OCI-LY3 (cell line): ENCODE data around the gene SRXN1.

ENCODE experiments used
- H2AFZ ChIP-seq: fragments of 200-600, 300-600 bp; shearing (Covaris generic); 2 replicates; pipeline ENCODE4 v1.6.0; 2014; ENCODE audit warnings: antibody characterized with exemption, low read depth, low read length
- H3K27ac ChIP-seq: fragments of 200-600, 300-600 bp; sonication (generic); 2 replicates; pipeline ENCODE4 v1.5.1; 2014; ENCODE audit warnings: mild to moderate bottlenecking, low read length, moderate library complexity, mixed read lengths
- H3K27me3 ChIP-seq: fragments of 200-600, 300-600 bp; sonication (generic); 2 replicates; pipeline ENCODE4 v1.6.1; 2014; ENCODE audit warnings: low read depth, low read length, mixed read lengths
- H3K36me3 ChIP-seq: fragments of 200-600, 300-600 bp; sonication (generic); replicated peaks from 2 replicates; pipeline ENCODE3; 2014; ENCODE audit warnings: low read depth, low read length, mixed read lengths
- H3K4me1 ChIP-seq: fragments of 300-600, 200-600 bp; sonication (generic); 2 replicates; pipeline ENCODE4 v1.6.1; 2014; ENCODE audit warnings: low read length, mixed read lengths
- H3K4me2 ChIP-seq: fragments of 200-600, 300-600 bp; sonication (generic); 2 replicates; pipeline ENCODE4 v1.6.1; 2014; ENCODE audit warnings: low read length, mixed read lengths
- H3K4me3 ChIP-seq: fragments of 300-600, 200-600 bp; sonication (generic); 2 replicates; pipeline ENCODE4 v1.5.1; 2014; ENCODE audit warnings: antibody characterized with exemption, mild to moderate bottlenecking, low read length, moderate library complexity
- H3K79me2 ChIP-seq: fragments of 300-600, 200-600 bp; shearing (Covaris generic); 2 replicates; pipeline ENCODE4 v1.6.1; 2014; ENCODE audit warnings: mild to moderate bottlenecking, low read length, mixed read lengths
- H3K9ac ChIP-seq: fragments of 300-600, 200-600 bp; shearing (Covaris generic); 2 replicates; pipeline ENCODE4 v1.6.0; 2014; ENCODE audit warnings: mild to moderate bottlenecking, low read length, moderate library complexity
- H3K9me3 ChIP-seq: fragments of 200-600, 300-600 bp; shearing (Covaris generic); 2 replicates; pipeline ENCODE4 v1.6.1; 2014; ENCODE audit warnings: low read length, mixed read lengths; ENCODE audit not compliant: insufficient read depth
- H4K20me1 ChIP-seq: fragments of 200-600, 300-600 bp; sonication (generic); 2 replicates; pipeline ENCODE4 v1.6.1; 2016; ENCODE audit warnings: low read length, mixed read lengths; ENCODE audit not compliant: insufficient read depth
- CTCF ChIP-seq: fragments of 200-600, 300-600 bp; sonication (generic); IDR thresholded peaks from 2 replicates; pipeline ENCODE4 v1.5.1; 2014; ENCODE audit warnings: antibody characterized with exemption, low read length, low read depth
- EZH2phosphoT487 ChIP-seq: fragments of 200-600 bp; shearing (Covaris generic); IDR thresholded peaks from 2 replicates; pipeline ENCODE4 v1.6.1; 2018; ENCODE audit warnings: antibody characterized with exemption, mixed run types, low read depth

The SRXN1 gene

GRCh38 chr20:687468-688203, 34.6 kb upstream of the SRXN1 start:
- peaks cover 20% of the 10 kb centered on the region for H3K4me1 ChIP-seq
- TF ChIP-seq EZH2phosphoT487 (no peak), CTCF (no peak)
- H3K36me3 ChIP-seq = no peaks in the 10 kb centered on the region
- H3K79me2 ChIP-seq = no peaks in the 10 kb centered on the region
- H3K9ac ChIP-seq = no peak overlapping the region
- H2AFZ ChIP-seq = no peak overlapping the region
- H3K27ac ChIP-seq = no peak overlapping the region
- no peak overlapping the region for H3K4me2 ChIP-seq
- peaks cover 4% of the 10 kb centered on the region; the same call in 1 of the 2 replicates for H3K27me3 ChIP-seq
- no peak overlapping the region for H3K4me3 ChIP-seq
- no peaks in the 10 kb centered on the region for H3K9me3 ChIP-seq
- H4K20me1 ChIP-seq = no peaks in the 10 kb centered on the region

GRCh38 chr20:684676-685319, 31.8 kb upstream of the SRXN1 start:
- TF ChIP-seq EZH2phosphoT487 (no peak), CTCF (no peak)
- H3K4me2 ChIP-seq = no peak overlapping the region; the same call in 1 of the 2 replicates
- H3K36me3 ChIP-seq = no peaks in the 10 kb centered on the region
- no peaks in the 10 kb centered on the region for H3K9me3 ChIP-seq
- 0 out of 2 replicates have a peak, but pooled peaks cover 4% of the 10 kb centered on the region for H3K27me3 ChIP-seq
- no peak overlapping the region for H2AFZ ChIP-seq
- H3K4me1 ChIP-seq = peaks cover 39% of the 10 kb centered on the region
- no peak overlapping the region for H3K4me3 ChIP-seq
- no peak overlapping the region for H3K9ac ChIP-seq
- H3K79me2 ChIP-seq = no peaks in the 10 kb centered on the region
- no peak overlapping the region for H3K27ac ChIP-seq
- no peaks in the 10 kb centered on the region for H4K20me1 ChIP-seq

- Histone ChIP-seq H3K79me2 (no peaks in the 10 kb centered on the region), H3K4me1 (peaks cover 66% of the 10 kb centered on the region), H3K4me3 (no peak overlapping the region), H3K9me3 (no peaks in the 10 kb centered on the region), H3K9ac (no peak overlapping the region), H2AFZ (peak overlapping the region; percentile 1; the same call in 1 of the 2 replicates), H4K20me1 (no peaks in the 10 kb centered on the region), H3K36me3 (no peaks in the 10 kb centered on the region), H3K4me2 (peak overlapping the region; percentile 19), H3K27ac (no peak overlapping the region), H3K27me3 (0 out of 2 replicates have a peak, but pooled peaks cover 4% of the 10 kb centered on the region)
- no peak for TF ChIP-seq EZH2phosphoT487
- TF ChIP-seq CTCF = no peak
Measured at GRCh38 chr20:682123-682522, 29.1 kb upstream of the SRXN1 start.

- TF ChIP-seq EZH2phosphoT487 = no peak
- TF ChIP-seq CTCF = no peak
- H4K20me1 ChIP-seq = no peaks in the 10 kb centered on the region
- H3K36me3 ChIP-seq = no peaks in the 10 kb centered on the region
- no peak overlapping the region for H3K4me3 ChIP-seq
- no peaks in the 10 kb centered on the region for H3K9me3 ChIP-seq
- peak overlapping the region; percentile 23; the same call in 1 of the 2 replicates for H3K9ac ChIP-seq
- H3K79me2 ChIP-seq = no peaks in the 10 kb centered on the region
- H3K4me1 ChIP-seq = peaks cover 80% of the 10 kb centered on the region
- H2AFZ ChIP-seq = no peak overlapping the region
- peak overlapping the region; percentile 19 for H3K4me2 ChIP-seq
- H3K27ac ChIP-seq = no peak overlapping the region
- H3K27me3 ChIP-seq = no peaks in the 10 kb centered on the region
Measured at GRCh38 chr20:680638-681187, 27.7 kb upstream of the SRXN1 start.
